Thymus (tissue), 14 donors: Measurements from ENCODE around the gene ZNF496. TPM values are rescaled to one million over a fixed set of nuclear protein-coding genes. Genes with fewer than 3 reads are reported as not detected.
"Not testable (repeated sequence)": the region's sequence is repeated elsewhere in the genome, so short reads cannot be mapped to it uniquely, and the experiment has no call there.

Experiments used
- DNase-seq, 9 donors: peaks; one replicate each; pipeline ENCODE4 v3.0.0-alpha.2; 2013; ENCODE audit warnings: low spot score in 9 of 9, low read depth in 6 of 9, missing footprints in 1 of 9
- H3K27ac ChIP-seq, 2 donors: one replicate each; pipeline ENCODE4 v1.5.1; 2013; ENCODE audit warnings: control low read depth in 1 of 2, low read depth in 1 of 2, low read length in 1 of 2, mild to moderate bottlenecking in 1 of 2, moderate library complexity in 1 of 2
- H3K27me3 ChIP-seq, 2 donors: one replicate each; pipeline ENCODE4 v1.5.1; 2013; ENCODE audit warnings: low read length in 1 of 2; ENCODE audit not compliant: control insufficient read depth in 2 of 2, insufficient read depth in 1 of 2
- H3K36me3 ChIP-seq, 2 donors: one replicate each; pipeline ENCODE4 v1.5.1; 2013; ENCODE audit warnings: low read length in 1 of 2, mild to moderate bottlenecking in 1 of 2, moderate library complexity in 1 of 2; ENCODE audit not compliant: control insufficient read depth in 2 of 2, insufficient read depth in 2 of 2
- H3K4me1 ChIP-seq, 2 donors: one replicate each; pipeline ENCODE4 v1.5.1; 2013; ENCODE audit warnings: low read length in 2 of 2; ENCODE audit not compliant: control insufficient read depth in 2 of 2, insufficient read depth in 2 of 2
- H3K4me3 ChIP-seq, 2 donors: one replicate each; pipeline ENCODE4 v1.5.1; 2013; ENCODE audit warnings: low read length in 2 of 2, control low read depth in 1 of 2, mild to moderate bottlenecking in 1 of 2
- H3K9me3 ChIP-seq, 2 donors: one replicate each; pipeline ENCODE4 v1.5.1; 2013; ENCODE audit warnings: low read length in 1 of 2, mild to moderate bottlenecking in 1 of 2; ENCODE audit not compliant: control insufficient read depth in 2 of 2, insufficient read depth in 1 of 2
- WGBS: extraction: QIAGEN DNeasy Blood & Tissue Kit; methylation state at CpG from one replicate; pipeline ENCODE4 v1.1.7; 2013; 5-methylcytosine and 5-hydroxymethylcytosine counted together
- long read RNA-seq, 10 donors: transcript quantifications; one replicate each; lab custom pipeline, GENCODE V29; 2026
- polyA plus RNA-seq: library from polyadenylated mRNA; stranded (reverse); fragments of 200-250 nt; gene quantifications from one replicate; pipeline ENCODE4 v1.2.3, GENCODE V29; 2013
- total RNA-seq: library from RNA; stranded (reverse); fragments of 120-200 nt; gene quantifications from one replicate; pipeline ENCODE4 v1.2.4, GENCODE V29; 2013
- donor health status: healthy.

The ZNF496 gene
- 21.8 TPM for total RNA-seq
- polyA plus RNA-seq = 40.0 TPM
- long read RNA-seq, donor 1 = 0 reads
- long read RNA-seq, donor 2, full-length matches to known transcripts = 23 of 23 reads
- long read RNA-seq, donor 2, partial matches to known transcripts = 0 of 23 reads
- long read RNA-seq, donor 2, other reads (novel, unspliced or antisense) = 0 of 23 reads
- long read RNA-seq, donor 3, full-length matches to known transcripts = 4 of 4 reads
- long read RNA-seq, donor 3, partial matches to known transcripts = 0 of 4 reads
- long read RNA-seq, donor 3, other reads (novel, unspliced or antisense) = 0 of 4 reads
- long read RNA-seq, donor 4, full-length matches to known transcripts = 4 of 4 reads
- long read RNA-seq, donor 4, partial matches to known transcripts = 0 of 4 reads
- long read RNA-seq, donor 4, other reads (novel, unspliced or antisense) = 0 of 4 reads
- long read RNA-seq, donor 5, full-length matches to known transcripts = 8 of 22 reads
- long read RNA-seq, donor 5, partial matches to known transcripts = 14 of 22 reads
- long read RNA-seq, donor 5, other reads (novel, unspliced or antisense) = 0 of 22 reads
- long read RNA-seq, donor 6, full-length matches to known transcripts = 5 of 5 reads
- long read RNA-seq, donor 6, partial matches to known transcripts = 0 of 5 reads
- long read RNA-seq, donor 6, other reads (novel, unspliced or antisense) = 0 of 5 reads
- long read RNA-seq, donor 7, full-length matches to known transcripts = 1 of 1 reads
- long read RNA-seq, donor 7, partial matches to known transcripts = 0 of 1 reads
- long read RNA-seq, donor 7, other reads (novel, unspliced or antisense) = 0 of 1 reads
- long read RNA-seq, donor 8 = 0 reads
- long read RNA-seq, donor 9, full-length matches to known transcripts = 5 of 5 reads
- long read RNA-seq, donor 9, partial matches to known transcripts = 0 of 5 reads
- long read RNA-seq, donor 9, other reads (novel, unspliced or antisense) = 0 of 5 reads
- long read RNA-seq, donor 10, full-length matches to known transcripts = 1 of 1 reads
- long read RNA-seq, donor 10, partial matches to known transcripts = 0 of 1 reads
- long read RNA-seq, donor 10, other reads (novel, unspliced or antisense) = 0 of 1 reads

GRCh38 chr1:247331525-247332214 is at the start of gene ZNF496:
TSS of gene ZNF496 (minus strand) at chr1:247331867. CDS start at chr1:247329578, 2,289 bp downstream.
- Histone ChIP-seq H3K27me3 (no peaks in the 10 kb centered on the region), H3K36me3 (peaks cover 19 to 39% of the 10 kb centered on the region in 2 donors), H3K4me3 (peak within 1 kb of the TSS; percentile 84 to 91), H3K9me3 (peaks cover 0 to 2% of the 10 kb centered on the region in 2 donors), H3K27ac (peak within 1 kb of the TSS; percentile 93 to 94), H3K4me1 (peaks cover 73 to 86% of the 10 kb centered on the region in 2 donors)
- under 1% methylated on average over 93 of the region's 93 CpGs for WGBS
- DNase-seq = peak in 3 of 9 donors; percentile 68 to 86 (median 76)

- Histone ChIP-seq H3K27me3 (no peaks in the 10 kb centered on the region), H3K36me3 (no peaks in the 10 kb centered on the region), H3K4me3 (no peak overlapping the region), H3K27ac (no peak overlapping the region), H3K4me1 (peaks cover 0 to 2% of the 10 kb centered on the region in 2 donors), H3K9me3 (peaks cover 0 to 3% of the 10 kb centered on the region in 2 donors)
- no peak for DNase-seq
- 94% methylated on average over 20 of the region's 20 CpGs for WGBS
Measured at GRCh38 chr1:247378334-247379073, 46.8 kb upstream of the ZNF496 start.

- not testable (repeated sequence) for H3K4me3 ChIP-seq, H3K9me3 ChIP-seq, H3K27me3 ChIP-seq, DNase-seq, H3K36me3 ChIP-seq, H3K4me1 ChIP-seq, H3K27ac ChIP-seq
- 94% methylated on average over 7 of the region's 7 CpGs for WGBS
Measured at GRCh38 chr1:247377656-247378055, 46.0 kb upstream of the ZNF496 start.

GRCh38 chr1:247376659-247377058 is 45.0 kb upstream of the ZNF496 start:
- no peaks in the 10 kb centered on the region for H3K27me3 ChIP-seq
- no peak overlapping the region for H3K4me3 ChIP-seq
- no peak for DNase-seq
- peaks cover 0 to 3% of the 10 kb centered on the region in 2 donors for H3K9me3 ChIP-seq
- 87% methylated on average over 7 of the region's 7 CpGs for whole genome bisulfite sequencing
- peaks cover 2 to 5% of the 10 kb centered on the region in 2 donors for H3K4me1 ChIP-seq
- H3K36me3 ChIP-seq = no peaks in the 10 kb centered on the region
- no peak overlapping the region for H3K27ac ChIP-seq

- Histone ChIP-seq H3K27ac (no peak overlapping the region), H3K27me3 (no peaks in the 10 kb centered on the region), H3K36me3 (no peaks in the 10 kb centered on the region), H3K4me1 (peaks cover 2 to 5% of the 10 kb centered on the region in 2 donors), H3K4me3 (no peak overlapping the region), H3K9me3 (peaks cover 0 to 3% of the 10 kb centered on the region in 2 donors)
- WGBS = 96% methylated on average over 14 of the region's 14 CpGs
- DNase-seq = no peak
Measured at GRCh38 chr1:247375747-247376146, 44.1 kb upstream of the ZNF496 start.

- H3K4me3 ChIP-seq, DNase-seq, H3K36me3 ChIP-seq, H3K9me3 ChIP-seq, H3K27ac ChIP-seq, H3K27me3 ChIP-seq, H3K4me1 ChIP-seq: not testable (repeated sequence)
- 97% methylated on average over 8 of the region's 8 CpGs for WGBS
Measured at GRCh38 chr1:247374651-247375334, 43.1 kb upstream of the ZNF496 start.

- Histone ChIP-seq H3K27ac (peak overlapping the region in 1 of 2 donors; percentile 8), H3K4me1 (peaks cover 2 to 5% of the 10 kb centered on the region in 2 donors), H3K9me3 (no peaks in the 10 kb centered on the region), H3K4me3 (peak overlapping the region in 1 of 2 donors; percentile 55), H3K27me3 (no peaks in the 10 kb centered on the region), H3K36me3 (no peaks in the 10 kb centered on the region)
- 10% methylated on average over 26 of the region's 26 CpGs for WGBS
- DNase-seq = peak in 8 of 9 donors; percentile 48 to 86 (median 68)
Measured at GRCh38 chr1:247373721-247374141, 42.1 kb upstream of the ZNF496 start.
